B cell (primary cell): Measurements from ENCODE around the gene OCIAD2. TPM values are rescaled to one million over a fixed set of nuclear protein-coding genes. Genes with fewer than 3 reads are reported as not detected.
"Not testable (repeated sequence)": the region's sequence is repeated elsewhere in the genome, so short reads cannot be mapped to it uniquely, and the experiment has no call there.

Experiments used
- ATAC-seq: fragments of 200-7000 bp; cut with Tn5 transposase; one replicate; pipeline ENCODE4 v1.10.0; 2021; ENCODE audit warnings: low read depth, mild to moderate bottlenecking, moderate number of reproducible peaks, moderate library complexity
- CTCF ChIA-PET: fragments of 350-600 bp; sonication (Branson Sonifier 250); formaldehyde crosslinking; loops from one replicate; lab custom pipeline; 2021; ENCODE audit warnings: antibody characterized with exemption, inconsistent platforms; lab: Charles Lee
- POLR2A ChIA-PET: fragments of 350-600 bp; sonication (Branson Sonifier 250); formaldehyde crosslinking; loops from one replicate; lab custom pipeline; 2021; ENCODE audit warnings: antibody characterized with exemption; lab: Charles Lee
- DNase-seq: peaks from one replicate; pipeline ENCODE4 v3.0.0; 2013
- H2AFZ ChIP-seq: 2 replicates; pipeline ENCODE4 v1.6.1; 2012; ENCODE audit warnings: mild to moderate bottlenecking, low read depth, low read length; ENCODE audit not compliant: insufficient read depth, poor library complexity, severe bottlenecking
- H3K27ac ChIP-seq, 2 donors: 1 replicate in 1 of 2; 2 replicates in 1 of 2; pipeline ENCODE4 v1.5.1; 2012 to 2013; ENCODE audit warnings: low read length in 2 of 2, mild to moderate bottlenecking in 2 of 2, moderate library complexity in 1 of 2
- H3K27me3 ChIP-seq, 4 experiments: fragments of 200-600 bp in 1 of 4; sonication (generic) in 1 of 4; replicated peaks in 1 of 4; 1 replicate in 2 of 4; 2 replicates in 2 of 4; pipeline versions ENCODE4 v1.6.1 to v1.7.0; 2013 to 2016; ENCODE audit warnings: low read length in 3 of 4, mild to moderate bottlenecking in 2 of 4, mixed read lengths in 1 of 4, moderate library complexity in 1 of 4; ENCODE audit not compliant: insufficient read depth in 4 of 4, control insufficient read depth in 3 of 4; ENCODE audit errors: control extremely low read depth in 1 of 4
- H3K36me3 ChIP-seq, 2 experiments: replicated peaks in 1 of 2; 1 replicate in 1 of 2; 2 replicates in 1 of 2; pipeline versions ENCODE4 v1.6.1 to v1.7.1; 2013; ENCODE audit warnings: low read length in 1 of 2; ENCODE audit not compliant: insufficient read depth in 2 of 2, control insufficient read depth in 1 of 2; ENCODE audit errors: control extremely low read depth in 1 of 2, extremely low read depth in 1 of 2
- H3K4me1 ChIP-seq, 2 donors: fragments of 200-600 bp in 1 of 2; sonication (generic) in 1 of 2; 1 replicate in 1 of 2; 2 replicates in 1 of 2; pipeline versions ENCODE4 v1.5.1 to v1.6.1; 2013 to 2017; ENCODE audit warnings: low read length in 2 of 2; ENCODE audit not compliant: control insufficient read depth in 2 of 2, insufficient read depth in 2 of 2
- H3K4me2 ChIP-seq: replicated peaks from 2 replicates; pipeline ENCODE3; 2012; ENCODE audit warnings: mild to moderate bottlenecking, low read depth, low read length; ENCODE audit not compliant: poor library complexity, severe bottlenecking
- H3K4me3 ChIP-seq, 5 experiments: fragments of 200-600 bp in 1 of 5; sonication (generic) in 1 of 5; 1 replicate in 3 of 5; 2 replicates in 2 of 5; pipeline versions ENCODE4 v1.5.1 to v1.7.0; 2011 to 2016; ENCODE audit warnings: low read length in 4 of 5, mild to moderate bottlenecking in 4 of 5, low read depth in 2 of 5, control low read depth in 1 of 5, moderate library complexity in 1 of 5; ENCODE audit not compliant: insufficient read depth in 1 of 5; ENCODE audit errors: control extremely low read depth in 1 of 5, extremely low read depth in 1 of 5
- H3K79me2 ChIP-seq: fragments of 200-600 bp; sonication (generic); one replicate; pipeline ENCODE4 v1.6.0; 2016; ENCODE audit warnings: low read length; ENCODE audit not compliant: control insufficient read depth, insufficient read depth
- H3K9ac ChIP-seq: fragments of 200-600 bp; sonication (generic); 2 replicates; pipeline ENCODE4 v1.6.1; 2017; ENCODE audit warnings: mild to moderate bottlenecking, low read length, moderate library complexity
- H3K9me3 ChIP-seq, 3 donors: one replicate each; pipeline versions ENCODE4 v1.6.1 to v1.7.1; 2013; ENCODE audit warnings: low read length in 2 of 3; ENCODE audit not compliant: control insufficient read depth in 2 of 3, insufficient read depth in 1 of 3; ENCODE audit errors: control extremely low read depth in 1 of 3
- H4K20me1 ChIP-seq: 2 replicates; pipeline ENCODE4 v1.6.0; 2012; ENCODE audit warnings: mild to moderate bottlenecking, low read length; ENCODE audit not compliant: insufficient read depth, control insufficient read depth, poor library complexity, severe bottlenecking
- H3K27ac Mint-ChIP-seq: one replicate; pipeline ENCODE4 v1.8.0; 2021; ENCODE audit warnings: mixed read lengths
- H3K27me3 Mint-ChIP-seq: one replicate; pipeline ENCODE4 v1.8.0; 2021; ENCODE audit warnings: mixed read lengths
- H3K4me1 Mint-ChIP-seq: one replicate; pipeline ENCODE4 v1.8.0; 2021; ENCODE audit warnings: mixed read lengths
- H3K4me3 Mint-ChIP-seq: one replicate; pipeline ENCODE4 v1.8.0; 2021; ENCODE audit warnings: mixed read lengths
- H3K9me3 Mint-ChIP-seq: one replicate; pipeline ENCODE4 v1.8.0; 2022; ENCODE audit warnings: mixed read lengths; ENCODE audit not compliant: insufficient read depth
- EZH2 ChIP-seq: IDR thresholded peaks from 2 replicates; pipeline ENCODE4 v1.6.1; 2012; ENCODE audit warnings: borderline replicate concordance, low read depth, mild to moderate bottlenecking, moderate library complexity, low read length; ENCODE audit not compliant: insufficient read depth, poor library complexity, severe bottlenecking
- WGBS: methylation state at CpG from one replicate; pipeline ENCODE4 v1.1.5; 2013; ENCODE audit warnings: missing lambda C conversion rate; ENCODE audit not compliant: insufficient coverage; 5-methylcytosine and 5-hydroxymethylcytosine counted together
- intact Hi-C: fragments of 100-400 bp; cut with micrococcal nuclease; formaldehyde crosslinking; loops from one replicate; pipeline ENCODE4 v1.10.0; 2022
- polyA plus RNA-seq: library from polyadenylated mRNA; depleted of rRNA; stranded (reverse); fragments of >200 nt; gene quantifications from 2 replicates; pipeline ENCODE4 v1.2.3, GENCODE V29; 2012
- total RNA-seq, 2 donors: library from RNA; stranded (reverse); fragments of 120-200 nt in 1 of 2; gene quantifications; 1 replicate in 1 of 2; 2 replicates in 1 of 2; pipeline versions ENCODE4 v1.2.3 to v1.2.4, GENCODE V29; 2013 to 2022
- TF ChIP-seq, protein P1 (sequence below): fragments of 200-600 bp; IDR thresholded peaks from one replicate; pipeline ENCODE4 v1.8.0; 2022; ENCODE audit warnings: antibody characterized with exemption, mild to moderate bottlenecking

The OCIAD2 gene
- total and polyA plus RNA-seq, 2 donors (not counting 1 experiment from before 2014, with no cell fraction given), result 39.3 to 47.9 TPM

GRCh38 chr4:48891028-48891619 lies 15.4 kb downstream of the OCIAD2 start:
- Histone ChIP-seq H3K9ac (no peak overlapping the region), H3K4me3 (no peak overlapping the region), H3K27ac (no peak overlapping the region), H4K20me1 (no peaks in the 10 kb centered on the region), H3K27me3 (no peaks in the 10 kb centered on the region), H3K36me3 (peaks cover 17 to 52% of the 10 kb centered on the region in 2 experiments), H3K9me3 (peaks cover 0 to 2% (median 0%) of the 10 kb centered on the region in 3 donors), H3K4me2 (no peak overlapping the region), H3K4me1 (no peaks in the 10 kb centered on the region), H3K79me2 (no peaks in the 10 kb centered on the region), H2AFZ (no peak overlapping the region)
- TF ChIP-seq EZH2, result no peak
- TF ChIP-seq, protein P1, sequence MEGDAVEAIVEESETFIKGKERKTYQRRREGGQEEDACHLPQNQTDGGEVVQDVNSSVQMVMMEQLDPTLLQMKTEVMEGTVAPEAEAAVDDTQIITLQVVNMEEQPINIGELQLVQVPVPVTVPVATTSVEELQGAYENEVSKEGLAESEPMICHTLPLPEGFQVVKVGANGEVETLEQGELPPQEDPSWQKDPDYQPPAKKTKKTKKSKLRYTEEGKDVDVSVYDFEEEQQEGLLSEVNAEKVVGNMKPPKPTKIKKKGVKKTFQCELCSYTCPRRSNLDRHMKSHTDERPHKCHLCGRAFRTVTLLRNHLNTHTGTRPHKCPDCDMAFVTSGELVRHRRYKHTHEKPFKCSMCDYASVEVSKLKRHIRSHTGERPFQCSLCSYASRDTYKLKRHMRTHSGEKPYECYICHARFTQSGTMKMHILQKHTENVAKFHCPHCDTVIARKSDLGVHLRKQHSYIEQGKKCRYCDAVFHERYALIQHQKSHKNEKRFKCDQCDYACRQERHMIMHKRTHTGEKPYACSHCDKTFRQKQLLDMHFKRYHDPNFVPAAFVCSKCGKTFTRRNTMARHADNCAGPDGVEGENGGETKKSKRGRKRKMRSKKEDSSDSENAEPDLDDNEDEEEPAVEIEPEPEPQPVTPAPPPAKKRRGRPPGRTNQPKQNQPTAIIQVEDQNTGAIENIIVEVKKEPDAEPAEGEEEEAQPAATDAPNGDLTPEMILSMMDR, result no peak
- ATAC-seq (no peak), DNase-seq (no peak)
- peaks cover 3% of the 10 kb centered on the region for H3K9me3 Mint-ChIP-seq
- no peaks in the 10 kb centered on the region for H3K4me1 Mint-ChIP-seq
- H3K4me3 Mint-ChIP-seq, result no peak overlapping the region
- intact Hi-C loops, result no loop called here
- POLR2A ChIA-PET, result no interaction called here
- H3K27ac Mint-ChIP-seq, result no peak overlapping the region
- CTCF ChIA-PET, result no interaction called here
- H3K27me3 Mint-ChIP-seq, result no peaks in the 10 kb centered on the region

DNA sequence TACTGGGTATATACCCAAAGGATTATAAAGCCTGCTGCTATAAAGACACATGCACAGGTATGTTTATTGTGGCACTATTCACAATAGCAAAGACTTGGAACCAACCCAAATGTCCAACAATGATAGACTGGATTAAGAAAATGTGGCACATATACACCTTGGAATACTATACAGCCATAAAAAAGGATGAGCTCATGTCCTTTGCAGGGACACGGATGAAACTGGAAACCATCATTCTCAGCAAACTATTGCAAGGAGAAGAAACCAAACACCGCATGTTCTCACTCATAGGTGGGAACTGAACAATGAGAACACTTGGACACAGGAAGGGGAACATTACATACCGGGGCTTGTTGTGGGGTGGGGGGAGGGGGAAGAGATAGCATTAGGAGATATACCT lies 16.8 kb downstream of the OCIAD2 start:
- H3K27me3 Mint-ChIP-seq, CTCF ChIA-PET, ATAC-seq, H3K4me1 Mint-ChIP-seq, H3K27ac ChIP-seq, H3K9ac ChIP-seq, H3K27me3 ChIP-seq, POLR2A ChIA-PET, H3K9me3 Mint-ChIP-seq, intact Hi-C loops, H3K4me3 ChIP-seq, H3K4me1 ChIP-seq, H3K9me3 ChIP-seq, DNase-seq, H3K4me3 Mint-ChIP-seq, H3K79me2 ChIP-seq, H2AFZ ChIP-seq, H3K4me2 ChIP-seq, H4K20me1 ChIP-seq, H3K27ac Mint-ChIP-seq: not testable (repeated sequence)
- 100% methylated on average over 1 of the region's 3 CpGs for WGBS
- peaks cover 13 to 39% of the 10 kb centered on the region in 2 experiments for H3K36me3 ChIP-seq

DNA sequence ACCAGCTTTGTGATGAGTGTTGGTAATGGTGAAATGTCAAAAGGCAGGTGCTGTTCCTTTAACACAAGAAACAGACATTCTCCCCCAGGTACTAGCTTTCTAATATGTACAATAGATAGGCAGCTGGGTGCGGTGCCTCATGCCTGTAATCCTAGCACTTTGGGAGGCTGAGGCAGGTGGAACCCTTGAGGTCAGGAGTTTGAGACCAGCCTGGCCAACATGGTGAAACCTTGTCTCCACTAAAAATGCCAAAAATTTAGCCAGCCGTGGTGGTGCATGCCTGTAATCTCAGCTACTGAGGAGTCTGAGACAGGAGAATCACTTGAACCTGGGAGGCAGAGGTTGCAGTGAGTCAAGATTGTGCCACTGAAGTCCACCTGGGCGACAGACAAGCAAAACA lies 24.9 kb downstream of the OCIAD2 start:
- H3K27me3 Mint-ChIP-seq, H4K20me1 ChIP-seq, H3K4me1 Mint-ChIP-seq, intact Hi-C loops, H3K9me3 Mint-ChIP-seq, CTCF ChIA-PET, H3K27ac Mint-ChIP-seq, H3K36me3 ChIP-seq, H3K4me3 ChIP-seq, H3K4me1 ChIP-seq, H3K27ac ChIP-seq, H3K79me2 ChIP-seq, H3K4me2 ChIP-seq, H3K9me3 ChIP-seq, H3K27me3 ChIP-seq, H3K9ac ChIP-seq, H2AFZ ChIP-seq, DNase-seq, H3K4me3 Mint-ChIP-seq, ATAC-seq: not testable (repeated sequence)
- POLR2A ChIA-PET, result interaction anchor here (0.7 kb wide), 1 partner anchor 246 kb away, joined by 3 read pairs; no protein-coding TSS in a partner anchor
- 100% methylated on average over 1 of the region's 3 CpGs for WGBS
